Heart left ventricle (tissue), 13 donors: ENCODE data around the gene FGD3.

ENCODE experiments used
- CTCF ChIP-seq, 12 donors: fragments of 200-600 bp; sonication (generic) in 4 of 12; IDR thresholded peaks; one replicate each; pipeline versions ENCODE4 v1.5.0 to v1.8.0; 2018 to 2022; ENCODE audit warnings: antibody characterized with exemption in 12 of 12, mild to moderate bottlenecking in 5 of 12
- POLR2A ChIP-seq, 2 donors: fragments of 450-650 bp; IDR thresholded peaks; one replicate each; pipeline ENCODE4 v1.6.1; 2017; ENCODE audit warnings: antibody characterized with exemption in 2 of 2, mild to moderate bottlenecking in 2 of 2, moderate library complexity in 2 of 2
- donor health status: ischemic (EF 13 %, LVEDD 7.1; RV severe dilation, severe dysfunction).
- donor health status: DM: no; HTN: yes; CAD: no.
- donor health status: DM: no; HTN: no; CAD: no.
- donor health status: ischemic (EF 25% LVEDD 6.9; RV normal size, moderate dysfunction).
- donor health status: ischemic (EF 25% LVEDD 5.7; RV mildly dilated, moderate dysfunction).
- donor health status: ischemic (EF 35%, LVEDD 5.7; RV mildly dilated, moderate dysfunction).
- donor health status: nonischemic (EF 11% LVEDD 7.7; RV severe dilation, severe dysfunction).
- donor health status: DM: yes; HTN: yes; CAD: no.
- donor health status: PGD.
- donor health status: ischemic (EF 29% LVEDD 5.4; RV normal size, mild dysfunction).
- donor health status: nonischemic (EF 23%, LVEDD 6.1; RV moderate dilation, normal function).

- TF ChIP-seq CTCF (IDR thresholded peaks at IDR 0.05): no peak
- TF ChIP-seq POLR2A (IDR thresholded peaks at IDR 0.05): no peak
Measured at GRCh38 chr9:93053781-93054331, 106.5 kb downstream of the FGD3 start.
